Neutrophil (primary cell): ENCODE measurements around the gene UBAC1.

ENCODE experiments used
- H3K27ac ChIP-seq: fragments of 200-600 bp; sonication (generic); 2 replicates; pipeline ENCODE4 v1.5.1; 2016; ENCODE audit warnings: mild to moderate bottlenecking, moderate library complexity
- H3K27me3 ChIP-seq: fragments of 200-600 bp; sonication (generic); 2 replicates; pipeline ENCODE4 v1.6.0; 2016; ENCODE audit warnings: mild to moderate bottlenecking
- H3K36me3 ChIP-seq: fragments of 200-600 bp; sonication (generic); 2 replicates; pipeline ENCODE4 v1.5.1; 2017
- H3K4me1 ChIP-seq, 2 experiments: fragments of 200-600 bp in 1 of 2; sonication (generic) in 1 of 2; 1 replicate in 1 of 2; 2 replicates in 1 of 2; pipeline versions ENCODE4 v1.5.1 to v1.6.1; 2013 to 2016; ENCODE audit warnings: low read depth in 1 of 2, low read length in 1 of 2, mild to moderate bottlenecking in 1 of 2, moderate library complexity in 1 of 2; ENCODE audit not compliant: control insufficient read depth in 1 of 2, insufficient read depth in 1 of 2
- H3K4me3 ChIP-seq, 2 experiments: fragments of 200-600 bp in 1 of 2; sonication (generic) in 1 of 2; 1 replicate in 1 of 2; 2 replicates in 1 of 2; pipeline ENCODE4 v1.5.1; 2013 to 2016; ENCODE audit warnings: low read depth in 1 of 2, low read length in 1 of 2, mild to moderate bottlenecking in 1 of 2, moderate library complexity in 1 of 2
- H3K9me3 ChIP-seq: fragments of 200-600 bp; sonication (generic); 2 replicates; pipeline ENCODE4 v1.5.1; 2016
- CTCF ChIP-seq: fragments of 200-600 bp; sonication (generic); IDR thresholded peaks from 2 replicates; pipeline ENCODE4 v1.5.1; 2016; ENCODE audit warnings: antibody characterized with exemption

Gene UBAC1

DNA sequence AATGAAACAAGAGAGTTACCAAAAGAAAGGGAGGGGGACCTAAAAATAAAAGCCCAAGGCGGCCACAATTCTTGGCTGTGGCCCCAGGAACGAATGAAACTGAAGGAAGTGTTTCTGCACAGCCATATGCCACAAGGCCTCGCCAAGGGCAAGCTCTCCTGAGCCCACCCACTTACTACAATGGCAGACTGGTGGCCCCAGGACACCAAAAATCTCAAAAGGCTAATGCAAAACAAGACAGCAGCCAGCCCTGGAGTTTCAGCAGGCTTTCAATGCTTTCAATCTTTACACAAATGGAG lies 57.9 kb downstream of the UBAC1 start:
- TF ChIP-seq CTCF = no peak
- no peaks in the 10 kb centered on the region for H3K36me3 ChIP-seq
- no peaks in the 10 kb centered on the region for H3K9me3 ChIP-seq
- no peak overlapping the region for H3K4me3 ChIP-seq
- peaks cover 21 to 22% of the 10 kb centered on the region in 2 experiments for H3K4me1 ChIP-seq
- peaks cover 9% of the 10 kb centered on the region for H3K27me3 ChIP-seq
- H3K27ac ChIP-seq = no peak overlapping the region

- TF ChIP-seq CTCF = no peak
- H3K27me3 ChIP-seq = peaks cover 9% of the 10 kb centered on the region
- no peak overlapping the region for H3K27ac ChIP-seq
These were observed 58.4 kb downstream of the UBAC1 start for GRCh38 chr9:135902655-135903357.

DNA sequence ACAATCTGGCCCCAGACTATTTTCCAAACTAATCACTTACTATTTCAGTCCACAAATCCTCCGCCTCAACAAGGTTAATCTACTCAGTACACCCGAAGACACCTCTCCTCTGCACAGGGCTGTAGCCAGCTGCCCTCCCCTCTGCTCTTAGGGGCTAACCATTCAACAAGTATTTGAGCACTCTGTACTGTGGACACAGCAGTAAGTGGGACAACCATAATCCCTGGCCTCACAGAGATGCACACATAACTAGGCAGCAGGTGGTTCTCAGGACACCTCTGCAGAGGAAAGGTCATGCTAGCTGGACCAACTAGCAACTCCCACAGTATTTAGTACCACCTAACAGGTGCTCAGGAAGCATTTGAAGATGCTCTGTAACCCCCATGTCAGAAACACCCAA lies 59.3 kb downstream of the UBAC1 start:
- Histone ChIP-seq H3K9me3 (no peaks in the 10 kb centered on the region), H3K36me3 (no peaks in the 10 kb centered on the region), H3K27me3 (peaks cover 9% of the 10 kb centered on the region), H3K4me3 (no peak overlapping the region), H3K27ac (no peak overlapping the region), H3K4me1 (peaks cover 16 to 17% of the 10 kb centered on the region in 2 experiments)
- TF ChIP-seq CTCF = no peak

More at GRCh38 chr9:135902655-135903357, 58.4 kb downstream of the UBAC1 start:
- Histone ChIP-seq H3K4me1 (peaks cover 16 to 17% of the 10 kb centered on the region in 2 experiments), H3K4me3 (no peak overlapping the region), H3K9me3 (no peaks in the 10 kb centered on the region), H3K36me3 (no peaks in the 10 kb centered on the region)

DNA sequence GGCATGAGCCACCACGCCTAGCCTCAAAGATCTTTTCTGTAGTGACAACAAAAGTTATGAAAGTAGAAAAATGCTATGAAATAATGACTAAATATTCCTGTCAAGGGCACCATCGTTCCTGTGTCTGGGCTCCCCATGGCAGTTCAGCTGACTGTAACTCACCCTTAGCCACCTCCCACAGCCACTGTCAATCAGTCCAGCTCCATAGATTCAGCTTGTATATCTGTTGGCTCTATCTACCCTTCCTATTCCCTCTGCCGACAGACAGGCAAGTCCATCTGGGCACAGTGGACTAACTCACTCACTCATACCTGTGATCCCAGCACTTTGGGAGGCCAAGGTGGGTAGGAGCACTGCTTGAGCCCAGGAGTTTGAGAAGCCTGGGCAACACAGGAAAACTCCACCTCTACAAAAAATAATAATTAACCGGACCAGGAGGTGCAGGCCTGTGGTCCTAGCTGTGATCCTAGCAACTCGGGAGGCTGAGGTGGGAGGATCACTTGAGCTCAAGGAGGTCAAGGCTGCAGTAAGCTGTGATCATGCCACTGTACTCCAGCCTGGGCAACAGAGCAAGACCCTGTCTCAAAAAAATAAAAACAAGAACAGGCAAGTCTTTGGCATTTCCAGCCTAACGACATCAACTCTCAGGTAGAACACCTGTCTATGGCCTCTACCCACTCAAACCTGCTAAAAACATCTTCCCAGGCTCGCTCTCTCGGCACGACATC lies 60.0 kb downstream of the UBAC1 start:
- peaks cover 13% of the 10 kb centered on the region in 2 experiments for H3K4me1 ChIP-seq
- H3K27me3 ChIP-seq = peaks cover 4% of the 10 kb centered on the region
- no peak overlapping the region for H3K27ac ChIP-seq
- H3K36me3 ChIP-seq = no peaks in the 10 kb centered on the region
- TF ChIP-seq CTCF = no peak
- no peak overlapping the region for H3K4me3 ChIP-seq
- no peaks in the 10 kb centered on the region for H3K9me3 ChIP-seq

DNA sequence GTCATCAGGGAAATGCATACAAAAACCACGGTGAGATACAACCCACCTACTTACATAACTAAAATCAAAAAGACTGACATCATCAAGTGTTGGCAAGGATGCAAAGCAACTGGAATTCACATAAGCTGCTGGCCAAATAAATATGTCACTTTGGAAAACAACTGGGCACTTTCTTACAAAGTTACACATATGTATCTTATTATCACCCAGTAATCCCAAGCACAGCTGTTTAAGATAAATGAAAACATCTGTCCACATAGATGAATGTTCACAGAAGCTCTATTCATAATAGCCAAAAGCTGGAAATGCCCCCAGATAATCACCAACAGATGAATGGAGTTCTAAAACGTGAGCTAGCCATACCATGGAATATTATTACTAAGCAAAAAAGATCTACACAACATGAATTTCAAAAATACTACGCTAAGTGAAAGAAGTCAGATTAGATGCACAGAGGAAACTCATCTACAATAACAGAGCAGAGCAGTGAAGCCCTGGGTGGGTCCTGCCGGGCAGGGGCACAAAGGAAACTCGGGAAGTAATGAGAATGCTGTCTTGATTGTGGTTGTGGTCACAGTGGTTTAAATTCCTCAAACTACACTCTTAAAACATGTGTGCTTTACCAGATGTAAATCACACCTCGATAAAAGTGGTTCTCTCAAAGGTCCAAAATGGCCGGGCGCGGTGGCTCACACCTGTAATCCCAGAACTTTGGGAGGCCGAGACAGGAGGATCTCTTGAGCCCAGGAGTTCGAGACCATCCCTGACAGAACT lies 62.4 kb downstream of the UBAC1 start:
- H3K27ac ChIP-seq = no peak overlapping the region
- no peak overlapping the region for H3K4me3 ChIP-seq
- H3K27me3 ChIP-seq = no peaks in the 10 kb centered on the region
- no peaks in the 10 kb centered on the region for H3K36me3 ChIP-seq
- peaks cover 5 to 7% of the 10 kb centered on the region in 2 experiments for H3K4me1 ChIP-seq
- H3K9me3 ChIP-seq = no peaks in the 10 kb centered on the region
- TF ChIP-seq CTCF = no peak
